Naive thymus-derived CD8-positive, alpha-beta T cell (primary cell): ENCODE measurements around the gene IGHMBP2. TPM values are rescaled to one million over a fixed set of nuclear protein-coding genes. Genes with fewer than 3 reads are reported as not detected.

Experiments
- ATAC-seq, 2 donors: fragments of 150-1000 bp; cut with Tn5 transposase in 1 of 2; sonication (Bioruptor Pico), chemical (Tn5 transposase) in 1 of 2; 1 replicate in 1 of 2; 2 replicates in 1 of 2; pipeline ENCODE4 v1.10.0; 2021; ENCODE audit warnings: mild to moderate bottlenecking in 2 of 2, moderate library complexity in 2 of 2
- POLR2A ChIA-PET: fragments of 350-600 bp; sonication (Branson Sonifier 250); formaldehyde crosslinking; loops from one replicate; lab custom pipeline; 2021; ENCODE audit warnings: antibody characterized with exemption; lab: Charles Lee
- DNase-seq, 10 donors: peaks; one replicate each; pipeline versions ENCODE4 v3.0.0 to v3.0.0-alpha.2; 2020 to 2022
- H3K27ac Mint-ChIP-seq, 10 donors: one replicate each; pipeline ENCODE4 v1.8.0; 2020 to 2022; ENCODE audit warnings: mild to moderate bottlenecking in 10 of 10, mixed read lengths in 10 of 10, moderate library complexity in 4 of 10, inconsistent platforms in 1 of 10
- H3K27me3 Mint-ChIP-seq, 5 donors: one replicate each; pipeline ENCODE4 v1.8.0; 2021 to 2022; ENCODE audit warnings: mixed read lengths in 5 of 5
- H3K36me3 Mint-ChIP-seq, 3 donors: one replicate each; pipeline ENCODE4 v1.8.0; 2020 to 2022; ENCODE audit warnings: mixed read lengths in 3 of 3, mild to moderate bottlenecking in 2 of 3, inconsistent platforms in 1 of 3
- H3K4me1 Mint-ChIP-seq, 4 donors: one replicate each; pipeline ENCODE4 v1.8.0; 2021 to 2022; ENCODE audit warnings: mixed read lengths in 4 of 4
- H3K4me3 Mint-ChIP-seq, 10 donors: one replicate each; pipeline ENCODE4 v1.8.0; 2020 to 2022; ENCODE audit warnings: mild to moderate bottlenecking in 10 of 10, mixed read lengths in 10 of 10, moderate library complexity in 6 of 10, inconsistent platforms in 1 of 10
- H3K9me3 Mint-ChIP-seq, 9 donors: one replicate each; pipeline ENCODE4 v1.8.0; 2020 to 2022; ENCODE audit warnings: mixed read lengths in 9 of 9, mild to moderate bottlenecking in 3 of 9, inconsistent platforms in 1 of 9, moderate library complexity in 1 of 9
- polyA plus RNA-seq, 3 donors: library from polyadenylated mRNA; unstranded; fragments of 300-500 nt; fragmentation: Illumina TruSeq; gene quantifications; one replicate each; pipeline ENCODE4 v1.2.3, GENCODE V29; 2021
- total RNA-seq, 8 experiments: library from RNA in 2 of 8; stranded (reverse) in 2 of 8; gene quantifications; one replicate each; pipeline ENCODE4 v1.2.3 and lab custom pipeline; 2021 to 2026

IGHMBP2 gene
- total and polyA plus RNA-seq, 5 experiments from 2014 or later: 5.1 to 32.5 (median 10.5) TPM

DNA sequence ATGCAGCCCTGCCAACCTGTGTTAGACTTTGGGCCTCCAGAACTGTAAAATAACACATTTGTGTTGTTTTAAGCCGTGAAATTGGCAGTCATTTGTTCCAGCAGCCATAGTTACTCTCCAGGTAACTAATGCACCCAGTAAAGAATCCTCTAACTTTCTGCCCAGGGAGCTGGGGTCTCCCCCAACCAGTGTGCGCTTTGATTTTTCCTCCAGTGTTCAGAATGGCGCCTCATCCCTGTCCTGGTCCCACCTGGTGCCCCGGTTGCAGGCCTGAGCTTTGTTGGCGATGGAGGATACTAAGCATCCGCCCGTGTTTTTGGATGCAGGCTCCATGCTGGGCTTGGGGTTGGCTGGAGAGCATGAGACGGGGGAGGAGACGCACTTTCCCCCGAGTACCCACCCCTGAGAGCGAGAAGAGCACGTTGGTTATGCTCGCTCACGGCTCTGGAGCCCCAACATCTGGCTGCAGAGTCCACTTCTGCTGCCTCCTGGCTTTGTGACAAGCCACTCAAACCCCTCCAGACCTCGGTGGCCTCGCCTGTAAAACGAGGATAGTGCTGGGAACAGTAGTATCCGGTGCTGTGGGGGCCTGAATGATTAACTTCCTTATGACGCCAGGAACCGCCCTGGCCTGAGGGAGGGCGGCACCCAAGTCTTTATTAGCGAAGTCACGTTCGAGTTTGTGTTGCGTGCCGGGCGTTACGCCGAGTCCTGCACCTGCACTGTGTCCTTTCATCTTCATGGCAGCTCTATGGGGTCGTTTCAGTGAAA lies 51.3 kb downstream of the IGHMBP2 start:
- DNase-seq (no peak), ATAC-seq (no peak)
- peaks cover 2 to 16% (median 8%) of the 10 kb centered on the region in 5 donors for H3K27me3 Mint-ChIP-seq
- H3K4me3 Mint-ChIP-seq: peak overlapping the region in 3 of 10 donors; percentile 10 to 57 (median 38)
- H3K27ac Mint-ChIP-seq: peak overlapping the region in 2 of 10 donors; percentile 20 to 63
- H3K9me3 Mint-ChIP-seq: peaks cover 0 to 5% (median 0%) of the 10 kb centered on the region in 9 donors
- H3K4me1 Mint-ChIP-seq: peaks cover 6 to 13% (median 9%) of the 10 kb centered on the region in 4 donors
- POLR2A ChIA-PET: no interaction called here
- H3K36me3 Mint-ChIP-seq: no peaks in the 10 kb centered on the region

DNA sequence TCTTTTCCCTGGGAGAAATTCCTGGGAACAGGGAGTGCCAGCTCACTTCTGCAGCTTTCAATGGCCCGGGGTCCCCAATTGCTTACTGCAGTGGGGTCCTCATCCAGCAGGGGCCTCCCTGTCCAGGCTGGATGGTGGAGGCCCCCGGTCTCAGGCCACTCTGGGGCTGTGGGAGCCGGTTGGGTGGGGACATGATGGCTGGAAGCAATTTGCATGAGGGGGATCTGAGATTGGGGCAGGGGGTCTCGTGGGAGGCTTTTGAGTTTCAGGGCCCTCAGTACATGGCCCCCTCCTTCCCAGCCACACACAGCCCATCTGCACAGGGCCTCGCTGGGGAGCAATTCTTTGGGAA lies 51.9 kb downstream of the IGHMBP2 start:
- peak overlapping the region in 2 of 10 donors; percentile 4 to 57 for H3K4me3 Mint-ChIP-seq

DNA sequence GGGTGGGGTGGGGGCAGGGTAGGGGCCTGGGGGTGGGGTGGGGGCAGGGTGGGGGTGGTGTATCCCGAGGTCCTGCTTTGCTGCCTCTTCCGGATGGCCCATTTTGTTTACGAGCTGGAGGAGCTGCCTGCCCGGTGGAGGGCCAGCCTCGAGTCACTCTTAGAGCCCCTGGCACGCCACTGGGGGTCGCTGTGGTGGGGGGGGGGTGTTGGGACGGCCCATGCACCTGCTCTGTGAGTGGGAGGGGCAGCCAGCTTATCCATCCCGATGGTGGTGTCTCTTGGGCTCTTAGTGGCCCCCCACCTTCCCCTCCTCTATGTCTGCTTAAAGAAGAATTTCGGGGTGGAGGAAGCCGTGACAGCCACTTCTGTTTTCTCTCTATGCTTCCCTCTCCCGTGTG lies 52.5 kb downstream of the IGHMBP2 start:
- Mint-ChIP-seq H3K36me3 (no peaks in the 10 kb centered on the region), H3K27ac (no peak overlapping the region), H3K27me3 (peaks cover 2 to 21% (median 10%) of the 10 kb centered on the region in 5 donors), H3K9me3 (peaks cover 0 to 7% (median 0%) of the 10 kb centered on the region in 9 donors), H3K4me1 (peaks cover 6 to 13% (median 9%) of the 10 kb centered on the region in 4 donors), H3K4me3 (no peak overlapping the region)
- POLR2A ChIA-PET: no interaction called here
- ATAC-seq (peak; percentile 37 to 55), DNase-seq (peak in 6 of 10 donors; percentile 10 to 45 (median 21))

More for the DNA sequence above, 51.9 kb downstream of the IGHMBP2 start:
- Mint-ChIP-seq H3K4me1 (peaks cover 6 to 13% (median 9%) of the 10 kb centered on the region in 4 donors), H3K27me3 (peaks cover 2 to 20% (median 8%) of the 10 kb centered on the region in 5 donors), H3K36me3 (no peaks in the 10 kb centered on the region), H3K9me3 (peaks cover 0 to 7% (median 0%) of the 10 kb centered on the region in 9 donors), H3K27ac (peak overlapping the region in 1 of 10 donors; percentile 63)
- DNase-seq (no peak), ATAC-seq (no peak)
- POLR2A ChIA-PET: no interaction called here

DNA sequence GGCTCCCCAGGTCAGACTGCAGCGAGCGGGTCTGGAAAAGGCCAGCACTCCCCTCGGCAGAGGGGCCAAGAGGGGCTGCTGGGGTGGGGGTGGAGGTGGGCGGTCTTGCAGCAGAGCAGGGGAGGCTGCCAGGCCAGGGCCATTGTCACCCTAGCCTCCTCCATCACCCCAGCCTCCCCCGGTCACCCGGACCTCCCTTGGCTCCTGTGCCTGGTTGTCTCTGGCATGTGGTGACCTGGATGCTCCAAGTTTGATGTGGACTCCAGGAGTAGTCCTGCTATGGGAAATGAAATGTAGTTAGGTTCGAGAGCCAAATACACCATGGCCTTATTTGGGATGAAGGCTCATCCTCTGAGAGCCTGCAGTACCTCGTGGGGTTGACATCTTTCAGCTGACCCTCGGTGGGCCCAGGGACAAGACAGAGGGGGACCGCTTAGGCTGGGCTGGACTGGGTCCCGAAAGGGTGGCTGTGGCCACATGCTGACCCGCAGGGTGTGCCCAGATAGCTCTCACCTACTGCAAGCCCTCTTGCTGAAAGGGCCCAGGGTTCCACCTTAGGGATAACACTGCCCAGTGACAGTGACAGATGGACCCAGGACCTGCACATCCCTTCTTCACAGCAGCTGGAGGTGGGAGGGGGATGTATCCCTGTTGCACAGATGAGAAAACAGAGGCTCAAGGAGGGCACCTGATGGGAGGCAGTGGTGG lies 53.0 kb downstream of the IGHMBP2 start:
- H3K9me3 Mint-ChIP-seq: peaks cover 0 to 7% (median 0%) of the 10 kb centered on the region in 9 donors
- no peak for DNase-seq
- no peak for ATAC-seq
- H3K27ac Mint-ChIP-seq: no peak overlapping the region
- peaks cover 6 to 13% (median 9%) of the 10 kb centered on the region in 4 donors for H3K4me1 Mint-ChIP-seq
- POLR2A ChIA-PET: no interaction called here
- H3K36me3 Mint-ChIP-seq: no peaks in the 10 kb centered on the region
- peaks cover 2 to 22% (median 12%) of the 10 kb centered on the region in 5 donors for H3K27me3 Mint-ChIP-seq
- H3K4me3 Mint-ChIP-seq: no peak overlapping the region

DNA sequence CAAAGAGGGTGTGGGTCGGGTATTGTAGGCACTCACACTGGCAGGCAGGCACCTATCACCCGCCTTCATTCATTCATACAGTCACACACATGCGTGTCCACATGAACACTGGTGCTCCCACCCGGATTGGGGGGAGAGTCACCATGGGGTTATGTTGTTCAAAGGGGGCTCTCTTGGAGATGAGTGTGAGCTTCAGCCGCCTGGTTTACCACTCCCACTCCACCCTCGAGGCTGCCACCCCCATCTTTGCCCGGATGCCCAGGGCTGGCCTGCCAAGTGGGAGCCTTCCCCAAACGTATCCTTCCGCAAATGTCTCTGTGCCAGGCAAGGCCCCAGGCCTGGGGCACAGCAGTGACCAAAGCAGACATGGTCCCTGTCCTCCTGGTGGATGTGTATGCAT lies 54.5 kb downstream of the IGHMBP2 start:
- peaks cover 12 to 22% (median 16%) of the 10 kb centered on the region in 4 donors for H3K4me1 Mint-ChIP-seq
- H3K9me3 Mint-ChIP-seq: peaks cover 0 to 11% (median 0%) of the 10 kb centered on the region in 9 donors
- no peak overlapping the region for H3K27ac Mint-ChIP-seq
- no peak overlapping the region for H3K4me3 Mint-ChIP-seq
- POLR2A ChIA-PET: no interaction called here
- no peak for DNase-seq
- H3K36me3 Mint-ChIP-seq: no peaks in the 10 kb centered on the region
- H3K27me3 Mint-ChIP-seq: peaks cover 3 to 27% (median 12%) of the 10 kb centered on the region in 5 donors
- ATAC-seq: no peak

DNA sequence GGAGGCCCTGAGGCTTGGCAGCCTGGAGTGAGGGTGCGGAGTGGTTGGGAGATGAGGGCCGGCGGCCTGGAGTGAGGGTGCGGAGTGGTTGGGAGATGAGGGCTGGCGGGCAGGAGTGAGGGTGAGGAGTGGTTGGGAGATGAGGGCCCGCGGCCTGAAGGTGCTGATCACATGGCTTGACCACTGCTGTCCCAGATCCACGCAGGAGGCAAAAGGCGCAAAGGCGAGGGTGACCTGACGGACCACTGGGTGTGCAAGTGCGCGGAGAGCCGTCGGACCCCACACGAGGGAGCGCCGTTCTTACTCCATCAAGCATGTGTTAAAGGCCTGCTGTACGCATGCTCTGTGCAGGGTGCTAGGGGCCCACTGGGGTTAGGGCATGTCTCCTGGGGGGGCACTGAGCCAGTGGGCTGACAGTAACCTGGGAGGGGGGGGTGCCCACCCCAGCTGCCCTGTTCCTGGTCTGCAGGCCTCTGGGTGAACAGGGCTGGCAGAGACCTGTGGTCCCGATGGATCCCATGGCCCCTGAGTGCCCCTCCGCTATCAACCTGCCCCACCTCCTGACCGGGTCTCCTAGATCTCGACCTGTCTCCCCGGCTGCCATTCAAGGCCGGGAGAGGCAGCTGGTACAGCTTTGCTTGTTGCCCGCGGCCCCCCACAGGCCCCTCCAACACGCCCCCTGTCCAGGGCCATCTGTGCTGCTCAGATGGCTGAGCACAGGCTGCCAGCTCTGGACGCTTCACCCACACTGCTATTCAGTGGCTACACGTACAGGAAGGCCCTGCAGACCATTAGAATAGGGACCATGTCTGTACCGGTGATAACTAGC lies 56.0 kb downstream of the IGHMBP2 start:
- POLR2A ChIA-PET: no interaction called here
- H3K4me3 Mint-ChIP-seq: no peak overlapping the region
- ATAC-seq (no peak), DNase-seq (no peak)
- H3K4me1 Mint-ChIP-seq: peaks cover 12 to 22% (median 16%) of the 10 kb centered on the region in 4 donors
- peaks cover 3 to 27% (median 12%) of the 10 kb centered on the region in 5 donors for H3K27me3 Mint-ChIP-seq
- H3K36me3 Mint-ChIP-seq: no peaks in the 10 kb centered on the region
- H3K9me3 Mint-ChIP-seq: peaks cover 0 to 11% (median 0%) of the 10 kb centered on the region in 9 donors
- H3K27ac Mint-ChIP-seq: no peak overlapping the region

DNA sequence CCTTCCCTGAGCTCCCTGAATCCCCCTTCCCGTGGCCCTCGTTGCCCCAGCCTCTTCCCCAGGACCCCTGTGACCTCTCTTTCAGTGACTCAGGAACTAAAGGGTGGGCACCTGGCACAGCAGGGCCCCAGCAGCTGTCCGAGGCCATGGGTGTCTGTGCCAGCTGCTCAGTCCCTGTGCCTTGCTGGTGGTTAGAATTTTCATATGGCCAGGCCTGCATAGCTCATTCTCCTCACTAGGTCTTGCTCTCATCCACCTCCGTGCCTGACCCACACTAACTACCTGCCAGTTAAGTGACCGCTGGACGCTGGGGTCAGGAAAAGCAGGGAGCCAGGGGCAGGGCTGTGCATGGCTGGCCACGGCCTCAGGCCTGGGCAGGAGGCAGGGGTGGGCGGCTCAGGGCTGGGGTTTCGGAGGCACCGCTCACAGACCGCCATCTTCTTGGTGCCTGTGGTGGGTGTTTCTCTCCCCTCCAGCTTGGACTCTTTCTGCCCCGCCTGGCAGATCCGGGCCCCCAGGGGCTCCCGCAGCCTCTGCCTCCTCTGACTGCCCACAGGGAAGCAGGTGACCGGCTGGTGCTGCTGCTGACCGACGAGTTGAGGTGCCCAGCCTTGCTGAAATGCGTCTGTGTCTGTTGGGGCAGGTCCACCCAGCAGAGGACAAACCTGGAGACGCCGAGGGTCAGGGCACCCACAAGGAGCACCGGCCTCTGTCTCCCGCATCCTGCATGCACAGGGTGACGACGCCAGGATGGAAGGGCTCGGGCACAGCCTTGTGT lies 56.8 kb downstream of the IGHMBP2 start:
- H3K4me3 Mint-ChIP-seq: no peak overlapping the region
- ATAC-seq (no peak), DNase-seq (no peak)
- POLR2A ChIA-PET: no interaction called here
- H3K27ac Mint-ChIP-seq: peak overlapping the region in 1 of 10 donors; percentile 29
- no peaks in the 10 kb centered on the region for H3K36me3 Mint-ChIP-seq
- H3K9me3 Mint-ChIP-seq: peaks cover 0 to 11% (median 0%) of the 10 kb centered on the region in 9 donors
- H3K27me3 Mint-ChIP-seq: peaks cover 3 to 27% (median 12%) of the 10 kb centered on the region in 5 donors
- peaks cover 10 to 20% (median 13%) of the 10 kb centered on the region in 4 donors for H3K4me1 Mint-ChIP-seq

DNA sequence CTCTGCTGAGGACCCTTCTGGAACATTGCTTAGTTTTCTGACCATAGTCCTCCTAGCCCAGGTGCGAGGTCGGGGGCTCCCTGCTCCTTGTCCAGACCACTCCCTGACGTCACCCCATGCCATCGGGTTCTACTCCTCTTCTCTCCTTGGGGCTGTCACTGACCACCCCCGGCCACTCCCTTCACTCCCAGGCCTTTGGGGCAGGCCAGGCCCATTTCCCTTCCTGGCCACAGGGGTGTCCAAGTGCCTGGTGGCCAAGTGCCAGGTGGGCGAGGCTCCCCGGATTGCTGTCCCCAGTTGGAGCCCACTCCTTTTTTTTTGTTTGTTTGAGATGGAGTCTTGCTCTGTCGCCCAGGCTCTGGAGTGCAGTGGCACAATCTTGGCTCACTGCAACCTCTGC lies 57.6 kb downstream of the IGHMBP2 start:
- DNase-seq: no peak
- Mint-ChIP-seq H3K27me3 (peaks cover 3 to 29% (median 12%) of the 10 kb centered on the region in 5 donors), H3K4me1 (peaks cover 9 to 21% (median 15%) of the 10 kb centered on the region in 4 donors), H3K4me3 (no peak overlapping the region), H3K27ac (no peak overlapping the region), H3K9me3 (peaks cover 0 to 11% (median 0%) of the 10 kb centered on the region in 9 donors), H3K36me3 (no peaks in the 10 kb centered on the region)
- ATAC-seq: no peak
- POLR2A ChIA-PET: no interaction called here

DNA sequence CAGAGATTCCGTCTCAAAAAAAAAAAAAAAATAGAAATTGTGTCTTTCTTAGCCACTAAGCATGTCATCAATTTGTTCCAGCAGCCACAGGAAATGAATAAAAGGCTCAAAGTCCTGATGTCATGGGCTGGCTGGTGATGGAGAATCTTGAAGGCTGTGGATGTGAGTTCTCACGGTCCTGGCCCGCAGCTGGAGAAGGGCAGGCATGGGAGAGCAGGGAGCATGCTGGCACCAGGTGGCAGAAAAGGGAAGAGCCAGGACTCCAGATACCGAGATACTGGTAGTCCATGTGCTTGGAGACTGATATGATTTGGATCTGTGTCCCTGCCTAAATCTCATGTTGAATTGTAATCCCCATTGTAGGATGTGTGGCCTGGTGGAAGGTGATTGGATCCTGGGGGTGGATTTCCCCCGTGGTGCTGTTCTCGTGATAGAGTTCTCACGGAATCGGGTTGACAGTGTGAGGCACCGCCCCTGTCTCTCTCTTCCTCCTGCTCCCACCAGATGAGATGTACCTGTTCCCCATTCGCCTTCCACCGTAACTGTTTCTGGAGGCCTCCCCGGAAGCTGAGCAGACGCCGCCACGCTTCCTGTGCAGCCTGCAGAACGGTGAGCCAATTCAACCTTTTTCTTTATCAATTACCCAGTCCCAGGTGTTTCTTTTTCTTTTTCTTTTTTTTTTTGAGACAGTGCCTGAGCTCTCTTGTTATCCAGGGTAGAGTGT lies 59.0 kb downstream of the IGHMBP2 start:
- Mint-ChIP-seq H3K36me3 (no peaks in the 10 kb centered on the region), H3K27ac (peak overlapping the region; percentile 31 to 86 (median 76)), H3K4me3 (peak overlapping the region; percentile 34 to 67 (median 50)), H3K4me1 (peaks cover 5 to 18% (median 14%) of the 10 kb centered on the region in 4 donors), H3K9me3 (peaks cover 0 to 8% (median 0%) of the 10 kb centered on the region in 9 donors), H3K27me3 (peaks cover 0 to 18% (median 3%) of the 10 kb centered on the region in 5 donors)
- DNase-seq: peak in 4 of 10 donors; percentile 3 to 29 (median 17)
- POLR2A ChIA-PET: interaction anchor here (0.5 kb wide), 1 partner anchor 864 kb away, joined by 3 read pairs; no protein-coding TSS in a partner anchor
- ATAC-seq: peak; percentile 65 to 91

DNA sequence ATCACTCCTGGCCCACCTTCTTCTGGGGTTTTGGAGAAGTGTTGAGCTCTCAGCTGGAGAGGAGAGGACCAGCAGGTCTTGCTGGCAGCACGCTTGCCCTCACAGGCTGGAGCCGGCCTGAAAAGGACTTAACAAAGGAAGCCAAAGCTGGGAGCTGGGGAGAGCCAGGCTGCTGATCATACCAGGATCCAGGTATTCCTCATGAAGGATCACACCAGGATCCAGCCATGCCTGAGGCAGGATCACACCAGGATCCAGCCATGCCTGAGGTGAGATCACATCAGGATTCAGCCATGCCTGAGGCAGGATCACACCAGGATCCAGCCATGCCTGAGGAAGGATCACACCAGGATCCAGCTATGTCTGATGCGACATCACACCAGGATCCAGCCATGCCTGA lies 60.1 kb downstream of the IGHMBP2 start:
- POLR2A ChIA-PET: no interaction called here
- no peak for DNase-seq
- Mint-ChIP-seq H3K36me3 (no peaks in the 10 kb centered on the region), H3K4me3 (peak overlapping the region in 2 of 10 donors; percentile 19 to 55), H3K27me3 (peaks cover 1 to 20% (median 10%) of the 10 kb centered on the region in 5 donors), H3K27ac (peak overlapping the region in 1 of 10 donors; percentile 22), H3K9me3 (peaks cover 0 to 6% (median 0%) of the 10 kb centered on the region in 9 donors), H3K4me1 (peaks cover 5 to 18% (median 14%) of the 10 kb centered on the region in 4 donors)
- ATAC-seq: no peak
